HCT116 (cell line): ENCODE measurements around the gene BTF3. TPM values are rescaled to one million over a fixed set of nuclear protein-coding genes. Genes with fewer than 3 reads are reported as not detected.

Source experiments
- ATAC-seq: fragments of 200-7000 bp; cut with Tn5 transposase; 2 replicates; pipeline ENCODE4 v1.9.1; 2020; ENCODE audit warnings: mild to moderate bottlenecking, moderate library complexity
- BruUV-seq: library from RNA; stranded (reverse); fragments of 400-500 nt; replicated peaks from 2 replicates; lab custom pipeline; 2021; lab: Mats Ljungman, UMichigan
- CTCF ChIA-PET: fragments of 300-600 bp; sonication (Branson Sonifier 250); formaldehyde crosslinking; loops from one replicate; lab custom pipeline; 2021; ENCODE audit warnings: antibody characterized with exemption; lab: Charles Lee
- POLR2A ChIA-PET: fragments of 300-600, 350-600 bp; sonication (Branson Sonifier 250); formaldehyde crosslinking; loops from one replicate; lab custom pipeline; 2021; ENCODE audit warnings: antibody characterized with exemption; lab: Charles Lee
- RAD21 ChIA-PET, 2 experiments: fragments of 300-600 bp; sonication (Branson Sonifier 250); formaldehyde crosslinking; loops; one replicate each; lab custom pipeline; 2023; ENCODE audit warnings: low total read pairs in 2 of 2; ENCODE audit not compliant: uncharacterized antibody in 2 of 2, unreplicated experiment in 2 of 2, low non-redundant PET in 1 of 2; lab: Charles Lee
- DNase-seq: peaks from one replicate; pipeline ENCODE4 v3.0.0-alpha.2; 2010; ENCODE audit warnings: low read depth, low spot score
- H2AFZ ChIP-seq: fragments of 200-600 bp; shearing (Covaris generic), sonication (generic); 2 replicates; pipeline ENCODE4 v1.6.1; 2017; ENCODE audit warnings: low read depth, mixed run types, mixed read lengths, antibody characterized with exemption, low read length; ENCODE audit not compliant: poor library complexity, severe bottlenecking
- H3K27ac ChIP-seq: 2 replicates; pipeline ENCODE4 v1.5.1; 2012; ENCODE audit warnings: low read depth, low read length
- H3K27me3 ChIP-seq: fragments of 200-600 bp; sonication (generic); 2 replicates; pipeline ENCODE4 v1.6.1; 2016; ENCODE audit warnings: mixed run types, low read length, mixed read lengths; ENCODE audit not compliant: insufficient read depth
- H3K36me3 ChIP-seq, 2 experiments: fragments of 200-500 bp in 1 of 2; fragments of 200-600 bp in 1 of 2; sonication (Bioruptor generic) in 1 of 2; sonication (generic) in 1 of 2; 2 replicates each; pipeline versions ENCODE4 v1.5.1 to v1.6.1; 2014 to 2016; ENCODE audit warnings: low read length in 2 of 2, inconsistent platforms in 1 of 2, mixed read lengths in 1 of 2, mixed run types in 1 of 2; ENCODE audit not compliant: insufficient read depth in 2 of 2, control insufficient read depth in 1 of 2
- H3K4me1 ChIP-seq, 2 experiments: fragments of 200-600 bp in 1 of 2; sonication (generic) in 1 of 2; 2 replicates each; pipeline versions ENCODE4 v1.5.1 to v1.6.1; 2012 to 2017; ENCODE audit warnings: low read length in 2 of 2, inconsistent platforms in 1 of 2, mild to moderate bottlenecking in 1 of 2, mixed read lengths in 1 of 2, mixed run types in 1 of 2, moderate library complexity in 1 of 2; ENCODE audit not compliant: insufficient read depth in 2 of 2, control insufficient read depth in 1 of 2
- H3K4me2 ChIP-seq: fragments of 200-600 bp; sonication (generic); 2 replicates; pipeline ENCODE4 v1.6.1; 2017; ENCODE audit warnings: mixed run types, low read length, mixed read lengths
- H3K4me3 ChIP-seq, 2 experiments: fragments of 200-600 bp in 1 of 2; sonication (generic) in 1 of 2; replicated peaks in 1 of 2; 2 replicates each; pipeline ENCODE4 v1.5.1; 2011 to 2016; ENCODE audit warnings: low read length in 2 of 2, control low read depth in 1 of 2, low read depth in 1 of 2, mild to moderate bottlenecking in 1 of 2, mixed read lengths in 1 of 2, mixed run types in 1 of 2
- H3K79me2 ChIP-seq: fragments of 200-600 bp; sonication (generic); 2 replicates; pipeline ENCODE4 v1.6.1; 2017; ENCODE audit warnings: mild to moderate bottlenecking, mixed run types, low read length, moderate library complexity, mixed read lengths; ENCODE audit not compliant: insufficient read depth
- H3K9ac ChIP-seq: fragments of 200-600 bp; sonication (generic); 2 replicates; pipeline ENCODE4 v1.6.1; 2016; ENCODE audit warnings: low read length, mixed read lengths
- H3K9me2 ChIP-seq: fragments of 200-600 bp; sonication (generic), shearing (Covaris generic); 2 replicates; pipeline ENCODE4 v1.6.1; 2017; ENCODE audit warnings: mixed run types, mild to moderate bottlenecking, moderate library complexity; ENCODE audit not compliant: insufficient read depth
- H3K9me3 ChIP-seq, 2 experiments: fragments of 200-500 bp in 1 of 2; fragments of 200-600 bp in 1 of 2; sonication (Bioruptor generic) in 1 of 2; sonication (generic) in 1 of 2; 2 replicates each; pipeline ENCODE4 v1.6.1; 2014 to 2017; ENCODE audit warnings: low read length in 2 of 2, mixed read lengths in 2 of 2, inconsistent platforms in 1 of 2, low read depth in 1 of 2, mild to moderate bottlenecking in 1 of 2, mixed run types in 1 of 2, moderate library complexity in 1 of 2; ENCODE audit not compliant: control insufficient read depth in 1 of 2, insufficient read depth in 1 of 2
- H4K20me1 ChIP-seq: fragments of 200-600 bp; sonication (generic), shearing (Covaris generic); 2 replicates; pipeline ENCODE4 v1.6.1; 2017; ENCODE audit warnings: mixed run types, mild to moderate bottlenecking, moderate library complexity; ENCODE audit not compliant: insufficient read depth
- CEBPB ChIP-seq: IDR thresholded peaks from 2 replicates; pipeline ENCODE4 v1.6.1; 2012; ENCODE audit warnings: low read depth
- JUND ChIP-seq: IDR thresholded peaks from 2 replicates; pipeline ENCODE4 v1.6.1; 2012
- REST ChIP-seq: IDR thresholded peaks from 2 replicates; pipeline ENCODE4 v1.6.1; 2012; ENCODE audit warnings: low read depth
- SRF ChIP-seq: IDR thresholded peaks from 2 replicates; pipeline ENCODE4 v1.6.1; 2012; ENCODE audit warnings: low read depth
- intact Hi-C: fragments of 100-400 bp; cut with micrococcal nuclease; formaldehyde crosslinking; loops from 2 replicates; pipeline ENCODE4 v1.10.0; 2022
- total RNA-seq: library from RNA; stranded (reverse); gene quantifications from one replicate; pipeline ENCODE4 v1.2.1, GENCODE V29; 2021; ENCODE audit not compliant: unreplicated experiment

The BTF3 gene
- total RNA-seq, 1 experiment from 2014 or later = 868 TPM

GRCh38 chr5:73493421-73493820 lies 4.8 kb upstream of the BTF3 start (continued):
- TF ChIP-seq REST (no peak), CEBPB (no peak)

GRCh38 chr5:73494721-73495120 lies 3.5 kb upstream of the BTF3 start:
- no peaks in the 10 kb centered on the region for H3K9me3 ChIP-seq
- H3K4me1 ChIP-seq = peaks cover 6 to 20% of the 10 kb centered on the region in 2 experiments
- no peak overlapping the region for H3K27ac ChIP-seq
- H3K4me3 ChIP-seq = no peak overlapping the region
- TF ChIP-seq SRF (no peak), JUND (no peak)
- TF ChIP-seq, all 23 proteins: peak for 0
- Histone ChIP-seq H3K9me2 (no peaks in the 10 kb centered on the region), H3K27me3 (no peaks in the 10 kb centered on the region), H3K4me2 (no peak overlapping the region), H4K20me1 (peaks cover 6% of the 10 kb centered on the region; the same call in 1 of the 2 replicates), H3K9ac (no peak overlapping the region), H3K79me2 (peaks cover 26% of the 10 kb centered on the region), H2AFZ (no peak overlapping the region), H3K36me3 (peaks cover 0 to 4% of the 10 kb centered on the region in 2 experiments; a peak in 1 of 4 replicates)
- ATAC-seq = no peak
- BruUV-seq = no TSS peak
- CTCF ChIA-PET = no interaction called here
- intact Hi-C loops = no loop called here
- RAD21 ChIA-PET = no interaction called here
- no peak for DNase-seq
- POLR2A ChIA-PET = no interaction called here
